HG03066 (cell line): ENCODE measurements around the gene PTGIS.
"Not testable (repeated sequence)": the region's sequence is repeated elsewhere in the genome, so short reads cannot be mapped to it uniquely, and the experiment has no call there.

Source experiments
- ATAC-seq: cut with Tn5 transposase; IDR thresholded peaks from one replicate; pipeline ENCODE4 v1.9.1; 2021; ENCODE audit warnings: low read depth; ENCODE audit not compliant: unreplicated experiment

PTGIS gene

DNA sequence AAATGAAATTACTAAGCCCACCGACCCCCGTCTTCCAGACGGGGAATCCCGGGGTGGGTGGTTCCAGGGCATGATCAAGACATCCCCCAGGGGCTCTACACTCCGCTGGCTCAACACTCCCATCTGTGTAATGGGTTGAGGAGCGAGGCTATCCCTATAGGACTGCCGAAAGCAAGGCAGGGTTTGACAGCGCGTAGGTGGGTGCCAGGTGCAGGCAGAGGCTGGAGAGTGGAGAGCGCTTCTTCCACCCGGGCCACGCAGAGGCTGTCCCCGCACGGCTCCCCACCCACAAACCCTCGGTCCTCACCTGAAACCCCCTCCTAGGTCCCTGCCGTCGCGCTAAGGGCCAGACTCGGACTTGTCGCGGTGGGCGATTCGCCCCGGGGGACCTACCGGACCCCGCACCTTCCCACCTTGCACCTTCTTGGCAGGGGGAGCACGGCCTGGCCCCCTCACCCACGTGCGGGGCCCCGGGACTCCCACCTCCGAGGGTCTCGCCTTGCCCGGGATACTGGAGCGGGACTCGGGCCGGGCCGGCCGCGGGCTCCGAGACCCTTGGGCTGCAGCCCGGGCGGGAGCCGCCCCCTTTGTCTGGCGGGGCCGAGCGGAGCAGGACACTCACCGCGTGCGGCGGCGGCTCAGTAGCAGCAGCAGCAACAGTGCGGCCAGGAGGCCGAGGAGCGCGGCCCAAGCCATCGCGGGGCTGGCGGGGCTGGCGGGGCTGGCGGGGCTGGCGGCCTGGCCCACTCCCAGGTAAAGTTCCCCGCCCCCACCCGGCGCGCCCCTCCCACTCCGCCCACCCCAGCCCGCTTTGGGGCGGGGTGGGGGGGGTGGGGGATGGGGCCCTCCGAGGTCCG lies at the start of gene PTGIS:
PTGIS (minus strand) TSS at position 717 of the 857 bp plus-strand sequence; CDS start at position 696, 21 bp downstream.
- ATAC-seq: no peak

GRCh38 chr20:49617394-49617793 lies 49.5 kb upstream of the PTGIS start:
- ATAC-seq: not testable (repeated sequence)

- ATAC-seq: no peak
Measured at GRCh38 chr20:49616154-49617007, 48.4 kb upstream of the PTGIS start.

- ATAC-seq: no peak
Measured at GRCh38 chr20:49615401-49616153, 47.6 kb upstream of the PTGIS start.

- ATAC-seq: not testable (repeated sequence)
Measured at GRCh38 chr20:49615051-49615400, 47.1 kb upstream of the PTGIS start.

DNA sequence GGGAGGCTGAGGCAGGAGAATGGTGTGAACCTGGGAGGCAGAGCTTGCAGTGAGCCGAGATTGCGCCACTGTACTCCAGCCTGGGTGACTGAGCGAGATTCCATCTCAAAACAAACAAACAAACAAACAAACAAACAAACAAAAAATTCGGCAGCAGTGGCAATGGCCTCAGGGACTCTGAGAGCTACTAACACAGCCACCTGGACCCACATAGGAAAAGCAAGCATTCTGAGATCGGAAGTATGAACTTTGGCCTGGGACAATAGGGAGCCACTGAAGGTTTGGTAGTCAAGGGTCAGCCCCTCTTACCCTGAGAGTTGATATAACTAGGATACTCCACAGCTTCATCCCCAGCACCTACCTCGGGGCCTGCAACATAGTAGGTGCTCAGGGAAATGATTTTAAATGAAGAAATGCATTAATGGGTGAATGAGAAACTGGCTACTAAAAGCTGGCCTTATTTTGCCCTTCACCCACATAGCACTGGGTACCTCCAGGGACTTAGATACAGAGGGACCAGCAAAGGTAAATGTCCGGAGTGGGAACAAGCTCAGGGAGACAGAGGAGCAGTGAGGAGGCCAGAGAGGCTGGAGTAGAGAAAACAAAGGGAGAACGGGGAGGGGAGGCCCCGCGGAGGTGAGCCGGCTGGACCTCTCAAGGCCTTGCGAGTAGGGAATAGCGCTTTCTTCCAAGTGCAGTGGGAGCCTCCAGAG lies 46.6 kb upstream of the PTGIS start:
- no peak for ATAC-seq

DNA sequence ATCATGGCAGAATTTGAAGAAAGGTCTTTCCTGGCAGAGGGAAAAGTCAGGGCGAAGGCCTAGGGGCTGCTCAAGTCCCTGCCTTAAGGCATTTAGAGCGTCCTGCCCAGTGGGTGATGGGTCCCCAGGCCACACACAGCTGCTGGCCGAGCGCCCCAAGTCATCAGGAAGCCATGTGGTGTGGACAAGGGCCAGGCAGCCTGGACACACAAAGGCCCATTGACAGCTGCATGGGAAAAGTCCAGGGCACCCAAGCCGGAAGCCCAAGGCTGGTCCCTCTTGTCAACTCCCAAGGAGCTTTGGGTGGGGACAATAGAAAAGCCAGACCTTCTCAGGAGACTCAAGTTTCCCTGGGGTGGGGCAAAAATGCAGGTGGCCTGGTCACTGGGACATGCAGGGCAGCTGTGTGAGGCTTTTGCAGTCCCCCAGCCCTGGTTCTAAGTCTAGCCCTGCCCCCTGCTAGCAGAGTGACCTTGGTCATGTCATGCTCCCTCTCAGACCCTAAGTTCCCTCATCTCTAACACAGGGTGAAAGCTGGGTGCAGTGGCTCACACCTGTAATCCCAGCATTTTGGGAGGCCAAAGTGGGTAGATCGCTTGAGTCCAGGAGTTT lies 44.3 kb upstream of the PTGIS start:
- no peak for ATAC-seq

DNA sequence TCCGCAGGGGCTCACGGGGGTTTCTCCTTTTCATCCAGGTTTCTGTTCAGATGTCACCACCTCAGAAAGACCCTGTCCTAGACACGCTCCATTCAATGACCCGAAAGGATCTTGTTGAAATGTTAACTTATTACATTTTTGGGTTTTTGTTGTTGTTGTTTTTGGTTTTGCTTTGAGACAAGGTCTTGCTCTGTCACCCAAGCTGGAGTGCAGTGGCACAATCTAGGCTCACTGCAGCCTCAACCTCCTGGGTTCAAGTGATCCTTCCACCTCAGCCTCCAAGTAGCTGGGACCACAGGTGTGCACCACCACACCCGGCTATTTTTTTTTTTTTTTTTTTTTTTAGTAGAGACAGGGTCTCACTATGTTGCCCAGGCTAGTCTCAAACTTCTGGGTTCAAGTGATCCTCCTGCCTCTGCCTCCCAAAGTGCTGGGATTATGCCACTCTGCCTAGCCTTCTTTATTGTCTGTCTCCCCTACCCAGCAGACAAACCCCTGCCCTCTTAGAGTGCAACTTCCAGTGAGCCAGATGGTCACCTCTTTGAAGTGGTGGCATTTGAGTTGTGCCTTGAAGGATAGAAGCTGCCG lies 43.7 kb upstream of the PTGIS start:
- not testable (repeated sequence) for ATAC-seq

DNA sequence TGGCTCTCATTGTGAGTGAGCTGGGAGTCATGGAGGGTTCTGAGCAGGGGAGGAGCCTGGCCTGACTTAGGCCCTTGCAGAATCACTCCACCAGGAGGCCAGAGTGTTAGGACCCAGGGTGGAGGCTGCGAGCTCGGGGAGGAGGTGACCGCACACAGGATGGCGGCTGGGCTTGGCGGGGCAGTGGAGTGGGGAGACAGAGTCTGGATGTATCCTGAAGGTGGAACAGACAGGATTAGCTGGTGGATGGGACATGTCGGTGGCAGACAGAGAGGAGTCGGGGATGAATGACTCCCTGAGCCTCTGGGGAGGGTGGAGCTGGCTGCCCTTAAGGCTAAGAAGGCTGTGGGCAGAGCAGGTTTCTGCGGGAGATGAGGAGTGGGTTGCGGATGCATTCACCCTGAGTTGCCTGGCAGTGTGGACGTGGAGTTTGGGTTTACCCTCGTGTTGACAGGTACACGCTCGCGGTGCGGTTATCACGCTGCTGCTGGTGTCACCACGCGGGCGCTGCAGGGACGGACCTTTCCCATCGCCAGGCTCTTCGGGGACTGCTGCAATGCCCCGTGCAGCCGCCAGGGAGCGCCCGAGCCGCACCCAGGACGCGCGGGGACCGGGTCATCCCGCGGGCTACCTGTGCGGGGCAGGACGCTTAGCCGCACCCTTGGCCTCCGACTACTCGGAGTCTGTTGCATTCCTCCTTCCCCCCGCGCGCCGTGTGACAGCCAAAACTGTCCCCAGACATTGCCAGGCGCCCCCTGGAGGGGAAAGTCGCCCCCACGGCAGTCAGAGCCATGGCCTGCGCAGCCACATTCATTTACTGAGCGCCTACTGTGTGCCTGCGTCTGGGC lies 43.0 kb upstream of the PTGIS start:
- no peak for ATAC-seq

- no peak for ATAC-seq
Measured at GRCh38 chr20:49608752-49609670, 41.1 kb upstream of the PTGIS start.

DNA sequence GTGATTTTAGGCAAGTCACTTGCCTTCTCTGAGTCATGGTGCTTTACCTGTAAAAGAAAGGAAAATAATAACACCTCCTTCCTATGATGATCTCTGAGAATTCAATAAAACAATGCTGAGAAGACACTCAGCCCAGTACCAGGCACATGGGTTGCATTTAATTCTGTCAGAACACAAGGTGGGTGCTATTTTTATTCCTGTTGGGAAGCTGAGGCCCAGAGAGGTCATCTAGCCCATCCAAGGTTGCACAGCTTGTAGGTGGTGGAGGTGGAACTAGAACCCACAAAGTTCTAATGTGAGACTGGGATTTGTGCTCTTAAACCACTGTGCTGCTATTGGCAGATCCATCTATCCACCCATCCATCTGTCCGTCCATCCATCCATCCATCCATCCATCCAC lies 39.6 kb upstream of the PTGIS start:
- ATAC-seq: no peak

DNA sequence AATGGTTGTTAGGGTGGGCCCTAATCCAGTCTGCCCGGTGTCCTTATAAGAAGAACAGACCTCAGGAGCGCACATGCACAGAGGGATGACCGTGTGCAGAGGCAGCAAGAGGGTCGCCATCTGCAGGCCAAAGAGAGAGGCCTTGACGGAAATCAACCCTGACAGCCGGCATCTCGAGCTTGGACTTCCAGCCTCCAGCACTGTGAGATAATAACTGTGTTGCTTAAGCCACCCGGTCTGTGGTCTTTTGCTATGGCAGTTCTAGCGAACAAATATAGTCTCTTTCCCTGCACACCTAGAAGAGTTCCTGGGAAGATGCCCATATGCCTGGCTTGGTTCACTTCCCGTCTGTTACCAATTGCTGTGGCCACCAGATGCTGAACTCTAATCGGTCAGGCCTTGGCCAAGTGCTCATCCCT lies 35.3 kb upstream of the PTGIS start:
- ATAC-seq: no peak

DNA sequence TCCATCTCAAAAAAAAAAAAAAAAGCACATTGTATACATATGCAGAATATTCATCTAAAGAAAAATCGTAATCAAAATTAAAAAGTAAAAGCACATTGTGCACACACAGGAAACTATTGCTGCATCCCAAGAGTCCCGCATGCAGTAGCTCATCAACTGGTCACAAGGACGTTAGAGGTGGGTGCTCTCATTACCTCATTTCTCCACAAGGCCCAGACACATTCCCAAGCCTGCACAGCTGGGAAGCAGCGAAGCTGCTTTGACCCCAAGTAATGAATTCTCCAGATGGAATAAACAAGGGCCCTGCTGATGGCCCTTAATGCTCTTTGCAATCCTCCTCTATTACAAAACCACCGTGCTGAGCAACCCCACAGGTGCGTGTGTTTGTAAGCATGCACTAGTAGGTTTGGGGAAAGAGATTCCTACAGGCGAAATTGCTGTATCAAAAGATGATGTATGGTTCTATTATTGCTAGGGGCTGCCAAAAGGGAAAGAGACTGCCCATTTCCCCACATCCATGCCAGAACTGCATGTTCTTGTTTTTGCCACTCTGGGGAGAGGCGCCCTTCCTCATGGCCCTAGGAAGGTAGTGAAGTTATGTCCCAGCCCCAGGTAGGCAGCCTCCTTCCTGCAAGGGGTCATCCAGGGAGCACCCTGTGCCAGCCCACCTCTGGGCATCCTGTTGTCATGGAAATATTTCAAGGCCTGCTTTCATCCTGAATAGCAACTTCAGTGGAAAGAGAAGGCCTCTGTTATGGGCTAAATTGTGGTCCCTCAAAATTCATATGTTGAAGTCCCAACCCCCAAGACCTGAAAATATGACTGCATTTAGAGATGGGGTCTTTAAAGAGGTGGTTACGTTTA lies 34.6 kb upstream of the PTGIS start:
- ATAC-seq: no peak

GRCh38 chr20:49601153-49601924 lies 33.4 kb upstream of the PTGIS start:
- ATAC-seq: no peak

GRCh38 chr20:49599746-49600113 lies 31.8 kb upstream of the PTGIS start:
- ATAC-seq: no peak

- no peak for ATAC-seq
Measured at GRCh38 chr20:49597825-49598395, 30.0 kb upstream of the PTGIS start.
